OCI-LY1 (cell line): ENCODE results near the gene HNRNPC.

Experiments
- H2AFZ ChIP-seq: fragments of 200-600 bp; sonication (generic), shearing (Covaris generic); 2 replicates; pipeline ENCODE4 v1.6.0; 2014; ENCODE audit warnings: antibody characterized with exemption, mild to moderate bottlenecking, low read length
- H3F3A ChIP-seq: fragments of 200-600 bp; sonication (generic), shearing (Covaris generic); 2 replicates; pipeline ENCODE4 v1.6.0; 2014; ENCODE audit warnings: mild to moderate bottlenecking, antibody characterized with exemption, low read length, moderate library complexity; ENCODE audit not compliant: insufficient read depth
- H3K27ac ChIP-seq: fragments of 200-600 bp; sonication (generic); 2 replicates; pipeline ENCODE4 v1.5.1; 2014; ENCODE audit warnings: low read length, mixed run types, mild to moderate bottlenecking, low read depth; ENCODE audit not compliant: poor library complexity, severe bottlenecking
- H3K27me3 ChIP-seq: fragments of 200-600 bp; sonication (generic); 2 replicates; pipeline ENCODE4 v1.6.0; 2014; ENCODE audit warnings: antibody characterized with exemption, mild to moderate bottlenecking, low read length, moderate library complexity; ENCODE audit not compliant: insufficient read depth
- H3K36me3 ChIP-seq: fragments of 200-600 bp; sonication (generic); 2 replicates; pipeline ENCODE4 v1.6.1; 2014; ENCODE audit warnings: mild to moderate bottlenecking, antibody characterized with exemption, low read length, moderate library complexity, mixed read lengths; ENCODE audit not compliant: insufficient read depth
- H3K4me1 ChIP-seq: fragments of 200-600 bp; sonication (generic); 2 replicates; pipeline ENCODE4 v1.5.1; 2014; ENCODE audit warnings: mild to moderate bottlenecking, low read length, moderate library complexity; ENCODE audit not compliant: insufficient read depth, severe bottlenecking
- H3K4me2 ChIP-seq: fragments of 200-600 bp; sonication (generic), shearing (Covaris generic); 2 replicates; pipeline ENCODE4 v1.6.1; 2014; ENCODE audit warnings: low read length
- H3K4me3 ChIP-seq: fragments of 200-600 bp; sonication (generic); 2 replicates; pipeline ENCODE4 v1.5.1; 2014; ENCODE audit warnings: low read length, low read depth, mild to moderate bottlenecking, mixed read lengths; ENCODE audit not compliant: poor library complexity, severe bottlenecking
- H3K79me2 ChIP-seq: fragments of 200-600 bp; shearing (Covaris generic); 2 replicates; pipeline ENCODE4 v1.6.1; 2016; ENCODE audit warnings: mixed run types, low read length, mixed read lengths; ENCODE audit not compliant: insufficient read depth
- H3K9ac ChIP-seq: fragments of 200-600 bp; sonication (generic), shearing (Covaris generic); 2 replicates; pipeline ENCODE4 v1.6.1; 2014; ENCODE audit warnings: mild to moderate bottlenecking, low read length, mixed read lengths
- H3K9me2 ChIP-seq: fragments of 200-600 bp; sonication (generic), shearing (Covaris generic); 2 replicates; pipeline ENCODE4 v1.6.1; 2014; ENCODE audit warnings: low read depth, mild to moderate bottlenecking, low read length, mixed read lengths
- H3K9me3 ChIP-seq: fragments of 200-600 bp; shearing (Covaris generic); 2 replicates; pipeline ENCODE4 v1.6.1; 2014; ENCODE audit warnings: low read length, mixed read lengths
- H4K20me1 ChIP-seq: fragments of 200-600 bp; sonication (generic), shearing (Covaris generic); 2 replicates; pipeline ENCODE4 v1.6.0; 2016; ENCODE audit warnings: mild to moderate bottlenecking, low read length; ENCODE audit not compliant: insufficient read depth
- CTCF ChIP-seq: fragments of 200-600 bp; sonication (generic), shearing (Covaris generic); IDR thresholded peaks from 2 replicates; pipeline ENCODE4 v1.5.1; 2017; ENCODE audit warnings: mild to moderate bottlenecking, antibody characterized with exemption, low read length, moderate library complexity, mixed read lengths
- EZH2 ChIP-seq: fragments of 200-600 bp; sonication (generic), shearing (Covaris generic); IDR thresholded peaks from 2 replicates; pipeline ENCODE4 v1.8.0; 2017; ENCODE audit warnings: borderline replicate concordance, mixed run types, mild to moderate bottlenecking, antibody characterized with exemption, low read length, moderate library complexity, mixed read lengths

HNRNPC gene

GRCh38 chr14:21302013-21302835, 33.0 kb upstream of the HNRNPC start:
- H3K9me2 ChIP-seq = no peaks in the 10 kb centered on the region
- H3K79me2 ChIP-seq = no peaks in the 10 kb centered on the region
- H3K27ac ChIP-seq = no peak overlapping the region
- H3K4me1 ChIP-seq = peaks cover 20% of the 10 kb centered on the region
- H3K9ac ChIP-seq = no peak overlapping the region
- H3K27me3 ChIP-seq = no peaks in the 10 kb centered on the region
- TF ChIP-seq EZH2 = no peak
- no peaks in the 10 kb centered on the region for H3F3A ChIP-seq
- no peak overlapping the region for H2AFZ ChIP-seq
- H3K36me3 ChIP-seq = no peaks in the 10 kb centered on the region
- H3K4me2 ChIP-seq = no peak overlapping the region
- no peaks in the 10 kb centered on the region for H3K9me3 ChIP-seq
- H3K4me3 ChIP-seq = no peak overlapping the region
- no peaks in the 10 kb centered on the region for H4K20me1 ChIP-seq

GRCh38 chr14:21300892-21301291, 31.6 kb upstream of the HNRNPC start:
- Histone ChIP-seq H3K4me3 (peak overlapping the region; percentile 52), H2AFZ (no peak overlapping the region), H3K4me1 (peaks cover 20% of the 10 kb centered on the region)

GRCh38 chr14:21299562-21300130, 30.4 kb upstream of the HNRNPC start:
- H3K36me3 ChIP-seq = no peaks in the 10 kb centered on the region
- TF ChIP-seq EZH2 (no peak), CTCF (no peak)
- H3K4me3 ChIP-seq = no peak overlapping the region
- no peak overlapping the region for H3K27ac ChIP-seq
- no peaks in the 10 kb centered on the region for H3K9me2 ChIP-seq
- peaks cover 20% of the 10 kb centered on the region for H3K4me1 ChIP-seq
- H3K9me3 ChIP-seq = no peaks in the 10 kb centered on the region
- no peaks in the 10 kb centered on the region for H3F3A ChIP-seq
- H3K4me2 ChIP-seq = no peak overlapping the region
- no peaks in the 10 kb centered on the region for H3K27me3 ChIP-seq
- no peaks in the 10 kb centered on the region for H4K20me1 ChIP-seq
- no peak overlapping the region for H3K9ac ChIP-seq
- H3K79me2 ChIP-seq = no peaks in the 10 kb centered on the region
- no peak overlapping the region for H2AFZ ChIP-seq

More at GRCh38 chr14:21300892-21301291, 31.6 kb upstream of the HNRNPC start:
- Histone ChIP-seq H3K4me2 (peak overlapping the region; percentile 68), H3K79me2 (no peaks in the 10 kb centered on the region), H3K9ac (peak overlapping the region; percentile 17; the same call in 1 of the 2 replicates), H3K36me3 (no peaks in the 10 kb centered on the region), H3K9me2 (no peaks in the 10 kb centered on the region), H3K9me3 (no peaks in the 10 kb centered on the region), H3F3A (no peaks in the 10 kb centered on the region), H3K27ac (no peak overlapping the region), H3K27me3 (no peaks in the 10 kb centered on the region), H4K20me1 (no peaks in the 10 kb centered on the region)
- no peak for TF ChIP-seq EZH2
- peak; percentile 18; the same call in 1 of the 2 replicates for TF ChIP-seq CTCF
